HEK293 (cell line): ENCODE data around the gene ACSM6.
"Not testable (repeated sequence)": the region's sequence is repeated elsewhere in the genome, so short reads cannot be mapped to it uniquely, and the experiment has no call there.

Experiments used
- CTCF ChIA-PET: fragments of 350-600 bp; formaldehyde crosslinking; extraction: SDS; loops from one replicate; lab custom pipeline; 2021; ENCODE audit warnings: antibody characterized with exemption; lab: Yijun Ruan, JAX
- POLR2A ChIA-PET: fragments of 300-600 bp; formaldehyde crosslinking; extraction: SDS; loops from one replicate; lab custom pipeline; 2020; ENCODE audit warnings: antibody characterized with exemption, inconsistent platforms; lab: Yijun Ruan, JAX
- H3K27ac ChIP-seq: fragments of 200-500 bp; sonication (Bioruptor generic); 2 replicates; pipeline ENCODE4 v1.5.1; 2014; ENCODE audit warnings: low read depth, low read length, control low read depth, inconsistent platforms; ENCODE audit errors: extremely low read depth
- H3K36me3 ChIP-seq, 2 experiments: fragments of 200-500 bp in 1 of 2; sonication (Bioruptor generic) in 1 of 2; 1 replicate in 1 of 2; 2 replicates in 1 of 2; pipeline ENCODE4 v1.5.1; 2014 to 2017; ENCODE audit warnings: inconsistent platforms in 2 of 2, low read length in 2 of 2; ENCODE audit not compliant: control insufficient read depth in 2 of 2, insufficient read depth in 1 of 2
- H3K4me1 ChIP-seq: fragments of 200-500 bp; sonication (Bioruptor generic); 2 replicates; pipeline ENCODE4 v1.5.1; 2014; ENCODE audit warnings: mild to moderate bottlenecking, low read length, inconsistent platforms; ENCODE audit not compliant: control insufficient read depth, insufficient read depth
- H3K4me3 ChIP-seq: 2 replicates; pipeline ENCODE4 v1.5.1; 2011; ENCODE audit warnings: low read depth, mild to moderate bottlenecking, control low read depth, low read length, moderate library complexity
- H3K9me3 ChIP-seq: fragments of 200-500 bp; sonication (Bioruptor generic); 2 replicates; pipeline ENCODE4 v1.5.1; 2014; ENCODE audit warnings: low read depth, low read length, inconsistent platforms; ENCODE audit not compliant: control insufficient read depth, insufficient read depth
- GLIS1 ChIP-seq: fragments of 450-650 bp; formaldehyde crosslinking; IDR thresholded peaks from 2 replicates; pipeline ENCODE4 v1.5.1; 2016; ENCODE audit warnings: missing biosample characterization, missing genetic modification characterization
- SETDB1 ChIP-seq: IDR thresholded peaks from one replicate; pipeline ENCODE4 v1.6.1; 2017; ENCODE audit warnings: mild to moderate bottlenecking, low read length, moderate library complexity, mixed read lengths; ENCODE audit not compliant: insufficient read length
- ZNF133 ChIP-seq: fragments of 450-650 bp; formaldehyde crosslinking; IDR thresholded peaks from 2 replicates; pipeline ENCODE4 v1.5.1; 2016; ENCODE audit warnings: missing biosample characterization, missing genetic modification characterization
- ZNF138 ChIP-seq: fragments of 450-650 bp; formaldehyde crosslinking; IDR thresholded peaks from 2 replicates; pipeline ENCODE4 v1.5.1; 2016; ENCODE audit warnings: missing biosample characterization, missing genetic modification characterization, borderline replicate concordance
- ZNF341 ChIP-seq: fragments of 450-650 bp; formaldehyde crosslinking; IDR thresholded peaks from 2 replicates; pipeline ENCODE4; 2016; ENCODE audit warnings: low read depth, missing biosample characterization, missing genetic modification characterization
- ZNF585B ChIP-seq: fragments of 450-650 bp; formaldehyde crosslinking; IDR thresholded peaks from 2 replicates; pipeline ENCODE4 v1.5.1; 2016; ENCODE audit warnings: missing biosample characterization, missing genetic modification characterization
- ZNF610 ChIP-seq: fragments of 450-650 bp; formaldehyde crosslinking; IDR thresholded peaks from 2 replicates; pipeline ENCODE4 v1.5.1; 2016; ENCODE audit warnings: missing biosample characterization, missing genetic modification characterization, borderline replicate concordance
- ZNF621 ChIP-seq: fragments of 450-650 bp; formaldehyde crosslinking; IDR thresholded peaks from 2 replicates; pipeline ENCODE4 v1.5.1; 2017; ENCODE audit warnings: missing biosample characterization, missing genetic modification characterization
- ZNF624 ChIP-seq: fragments of 450-650 bp; formaldehyde crosslinking; IDR thresholded peaks from 2 replicates; pipeline ENCODE4 v1.5.1; 2017; ENCODE audit warnings: missing biosample characterization, missing genetic modification characterization
- ZNF654 ChIP-seq: fragments of 450-650 bp; formaldehyde crosslinking; IDR thresholded peaks from 2 replicates; pipeline ENCODE4 v1.5.1; 2016; ENCODE audit warnings: low read depth, missing biosample characterization, missing genetic modification characterization
- ZNF768 ChIP-seq: fragments of 450-650 bp; formaldehyde crosslinking; IDR thresholded peaks from 2 replicates; pipeline ENCODE4 v1.5.1; 2018; ENCODE audit warnings: missing biosample characterization, mild to moderate bottlenecking, missing genetic modification characterization
- ZNF792 ChIP-seq: fragments of 450-650 bp; formaldehyde crosslinking; IDR thresholded peaks from 2 replicates; pipeline ENCODE4 v1.5.1; 2016; ENCODE audit warnings: missing biosample characterization, missing genetic modification characterization
- TF ChIP-seq, protein P1 (sequence below): fragments of 450-650 bp; formaldehyde crosslinking; IDR thresholded peaks from 2 replicates; pipeline ENCODE4 v1.5.1; 2016; ENCODE audit warnings: missing biosample characterization, missing genetic modification characterization
- TF ChIP-seq, protein P2 (sequence below): fragments of 450-650 bp; formaldehyde crosslinking; IDR thresholded peaks from 2 replicates; pipeline ENCODE4 v1.5.1; 2017; ENCODE audit warnings: missing biosample characterization, missing genetic modification characterization

Gene ACSM6

DNA sequence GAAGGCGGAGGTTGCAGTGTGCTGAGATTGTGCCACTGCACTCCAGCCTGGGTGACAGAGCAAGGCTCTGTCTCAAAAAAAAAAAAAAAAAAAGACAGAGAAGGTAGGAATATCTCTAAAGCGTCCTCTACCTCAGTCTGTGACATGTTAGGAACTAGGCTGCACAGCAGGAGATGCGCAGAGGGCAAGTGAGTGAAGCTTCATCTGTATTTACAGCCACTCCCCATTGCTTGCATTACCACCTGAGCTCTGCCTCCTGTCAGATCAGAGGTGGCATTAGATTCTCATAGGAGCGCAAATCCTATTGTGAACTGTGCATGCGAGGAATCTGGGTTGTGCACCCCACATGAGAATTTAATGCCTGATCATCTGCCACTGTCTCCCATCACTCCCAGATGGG lies 8.8 kb downstream of the ACSM6 start:
- POLR2A ChIA-PET, H3K36me3 ChIP-seq, H3K9me3 ChIP-seq, H3K27ac ChIP-seq, H3K4me3 ChIP-seq, H3K4me1 ChIP-seq: not testable (repeated sequence)
- TF ChIP-seq ZNF610 (tag by site-specific recombination) = peak; percentile 98
- CTCF ChIA-PET = interaction anchor here (0.6 to 1.8 kb wide), 6 partner anchors 12 to 43 kb away, joined by 3 to 9 read pairs (median 5); no protein-coding TSS in a partner anchor

DNA sequence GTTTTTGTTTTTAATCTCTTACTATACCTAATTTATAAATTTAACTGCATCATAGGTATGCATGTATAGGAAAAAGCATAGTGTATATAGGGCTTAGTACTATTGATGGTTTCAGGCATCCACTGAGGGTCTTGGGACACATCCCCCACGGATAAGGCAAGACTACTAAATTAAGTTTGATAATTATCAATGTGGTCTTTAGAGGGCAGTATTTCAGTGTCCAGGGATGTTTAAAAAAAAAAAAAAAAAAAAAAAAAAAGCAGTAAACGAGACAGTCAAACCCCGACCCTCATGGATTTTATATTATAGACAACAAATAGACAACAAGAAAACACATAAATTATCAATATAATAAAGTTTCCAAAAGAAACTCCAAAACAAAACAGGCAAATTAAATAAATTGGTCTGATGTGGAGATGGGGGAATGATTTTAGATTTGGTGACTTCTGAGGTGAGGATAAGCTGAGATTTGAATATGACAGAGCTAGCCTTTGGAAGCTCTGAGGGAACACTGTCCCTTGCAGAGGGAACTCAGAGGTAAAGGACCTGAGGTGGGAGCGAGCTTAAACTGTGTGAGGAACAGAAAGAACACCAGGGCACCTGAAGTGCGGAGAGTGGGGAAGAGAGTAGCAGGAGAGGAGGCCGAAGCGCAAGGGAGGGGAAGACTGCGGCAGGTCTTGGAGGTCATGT lies 14.8 kb downstream of the ACSM6 start:
- TF ChIP-seq ZNF654 (tag by site-specific recombination) (peak; percentile 45; the same call in 1 of the 2 replicates), ZNF768 (tag by site-specific recombination) (no peak)
- TF ChIP-seq, protein P1, sequence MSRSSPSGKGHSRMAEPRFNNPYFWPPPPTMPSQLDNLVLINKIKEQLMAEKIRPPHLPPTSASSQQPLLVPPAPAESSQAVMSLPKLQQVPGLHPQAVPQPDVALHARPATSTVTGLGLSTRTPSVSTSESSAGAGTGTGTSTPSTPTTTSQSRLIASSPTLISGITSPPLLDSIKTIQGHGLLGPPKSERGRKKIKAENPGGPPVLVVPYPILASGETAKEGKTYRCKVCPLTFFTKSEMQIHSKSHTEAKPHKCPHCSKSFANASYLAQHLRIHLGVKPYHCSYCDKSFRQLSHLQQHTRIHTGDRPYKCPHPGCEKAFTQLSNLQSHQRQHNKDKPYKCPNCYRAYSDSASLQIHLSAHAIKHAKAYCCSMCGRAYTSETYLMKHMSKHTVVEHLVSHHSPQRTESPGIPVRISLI = 0 out of 2 replicates have a peak, but pooled peaks have one; percentile 45
- H3K4me3 ChIP-seq = no peak overlapping the region
- H3K9me3 ChIP-seq = no peaks in the 10 kb centered on the region
- H3K4me1 ChIP-seq = no peaks in the 10 kb centered on the region
- ChIA-PET CTCF (interaction anchor here (0.6 to 1.0 kb wide), 4 partner anchors 9 to 132 kb away, joined by 3 to 4 read pairs (median 3); no protein-coding TSS in a partner anchor), POLR2A (no interaction called here)
- no peaks in the 10 kb centered on the region for H3K36me3 ChIP-seq
- no peak overlapping the region for H3K27ac ChIP-seq

DNA sequence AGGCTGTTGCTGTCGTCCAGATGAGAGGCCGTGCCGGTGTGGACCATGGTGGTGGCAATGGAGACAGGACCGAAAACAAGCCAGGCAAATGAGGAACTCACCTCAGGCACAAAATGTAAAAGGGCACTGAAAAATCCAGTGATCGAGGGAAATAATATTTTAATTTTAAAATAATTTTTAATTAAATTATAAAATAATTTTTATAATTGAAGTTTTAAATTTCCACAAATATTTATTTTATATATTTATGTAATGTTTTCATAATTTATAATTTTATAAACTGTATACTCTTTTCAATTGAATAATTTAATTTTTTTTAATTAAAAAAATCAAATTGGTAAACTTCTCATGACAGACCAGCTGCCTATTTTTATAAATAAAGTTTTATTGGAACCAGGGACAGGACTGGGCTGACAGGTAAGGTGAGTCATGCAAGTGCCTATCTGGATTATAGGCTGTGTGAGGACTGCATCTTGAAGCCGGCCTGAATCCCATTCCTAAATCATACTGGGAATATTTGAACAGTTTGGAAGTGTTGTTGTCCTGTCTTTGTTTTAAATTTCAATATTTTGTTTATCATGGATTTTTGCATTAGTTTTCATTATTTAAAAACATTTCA lies 15.6 kb downstream of the ACSM6 start:
- no peaks in the 10 kb centered on the region for H3K36me3 ChIP-seq
- no peaks in the 10 kb centered on the region for H3K9me3 ChIP-seq
- no peaks in the 10 kb centered on the region; the same call in 1 of the 2 replicates for H3K4me1 ChIP-seq
- no peak overlapping the region for H3K4me3 ChIP-seq
- CTCF ChIA-PET = interaction anchor here (0.5 to 2.0 kb wide), 6 partner anchors 8 to 522 kb away, joined by 3 to 10 read pairs (median 3); no protein-coding TSS in a partner anchor
- H3K27ac ChIP-seq = no peak overlapping the region
- TF ChIP-seq ZNF621 (no peak), ZNF341 (tag by site-specific recombination) (no peak), GLIS1 (tag by site-specific recombination) (no peak), ZNF133 (tag by site-specific recombination) (no peak), ZNF138 (no peak), ZNF585B (tag by site-specific recombination) (no peak), SETDB1 (no peak), ZNF792 (no peak), ZNF624 (tag by site-specific recombination) (no peak)
- TF ChIP-seq, protein P2, sequence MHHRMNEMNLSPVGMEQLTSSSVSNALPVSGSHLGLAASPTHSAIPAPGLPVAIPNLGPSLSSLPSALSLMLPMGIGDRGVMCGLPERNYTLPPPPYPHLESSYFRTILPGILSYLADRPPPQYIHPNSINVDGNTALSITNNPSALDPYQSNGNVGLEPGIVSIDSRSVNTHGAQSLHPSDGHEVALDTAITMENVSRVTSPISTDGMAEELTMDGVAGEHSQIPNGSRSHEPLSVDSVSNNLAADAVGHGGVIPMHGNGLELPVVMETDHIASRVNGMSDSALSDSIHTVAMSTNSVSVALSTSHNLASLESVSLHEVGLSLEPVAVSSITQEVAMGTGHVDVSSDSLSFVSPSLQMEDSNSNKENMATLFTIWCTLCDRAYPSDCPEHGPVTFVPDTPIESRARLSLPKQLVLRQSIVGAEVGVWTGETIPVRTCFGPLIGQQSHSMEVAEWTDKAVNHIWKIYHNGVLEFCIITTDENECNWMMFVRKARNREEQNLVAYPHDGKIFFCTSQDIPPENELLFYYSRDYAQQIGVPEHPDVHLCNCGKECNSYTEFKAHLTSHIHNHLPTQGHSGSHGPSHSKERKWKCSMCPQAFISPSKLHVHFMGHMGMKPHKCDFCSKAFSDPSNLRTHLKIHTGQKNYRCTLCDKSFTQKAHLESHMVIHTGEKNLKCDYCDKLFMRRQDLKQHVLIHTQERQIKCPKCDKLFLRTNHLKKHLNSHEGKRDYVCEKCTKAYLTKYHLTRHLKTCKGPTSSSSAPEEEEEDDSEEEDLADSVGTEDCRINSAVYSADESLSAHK = no peak
- POLR2A ChIA-PET = no interaction called here
